Measurements from ENCODE around the gene POPDC3.

- TF ChIP-seq MAX (IDR thresholded peaks at IDR 0.05; ENCODE audit: low read depth, low read length) (no peak), CTCF (IDR thresholded peaks at IDR 0.05; ENCODE audit: low read depth, low read length) (no peak), POLR2A (IDR thresholded peaks at IDR 0.05; ENCODE audit: extremely low read depth, insufficient read length) (no peak), MYC (IDR thresholded peaks at IDR 0.05; ENCODE audit: low read depth, low read length) (no peak)
These were observed 32.8 kb upstream of the POPDC3 start for GRCh38 chr6:105212587-105212986.

Measured in NB4 (cell line).